GM21381 (cell line): Measurements from ENCODE around the gene TXNRD1.
"Not testable (repeated sequence)": the region's sequence is repeated elsewhere in the genome, so short reads cannot be mapped to it uniquely, and the experiment has no call there.

Source experiments
- ATAC-seq: cut with Tn5 transposase; IDR thresholded peaks from one replicate; pipeline ENCODE4 v1.9.1; 2021; ENCODE audit warnings: mild to moderate bottlenecking, moderate library complexity; ENCODE audit not compliant: unreplicated experiment

Gene TXNRD1

GRCh38 chr12:104279164-104279563 is 63.6 kb downstream of the TXNRD1 start:
- no peak for ATAC-seq

DNA sequence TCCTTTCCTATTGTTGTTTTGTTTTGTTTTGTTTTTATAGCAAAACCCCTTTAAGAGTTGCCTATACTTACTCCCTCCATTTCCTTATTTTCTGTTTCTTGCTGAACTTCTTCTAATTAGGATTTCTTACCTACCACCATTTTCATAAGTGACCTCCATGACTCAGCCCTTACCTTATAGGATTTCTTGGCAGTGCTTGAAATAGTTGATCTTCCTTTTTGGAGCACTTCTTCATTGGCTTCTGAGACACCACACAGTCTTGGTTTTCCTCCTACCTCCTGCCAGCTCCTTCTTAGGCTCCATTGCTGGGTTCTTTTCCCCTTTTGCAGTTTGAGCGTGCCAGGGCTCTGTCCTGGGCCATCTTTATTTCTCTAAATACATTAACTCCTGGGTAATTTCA is 64.5 kb downstream of the TXNRD1 start:
- ATAC-seq: no peak

- no peak for ATAC-seq
These were observed 65.3 kb downstream of the TXNRD1 start for GRCh38 chr12:104280717-104281458.

- ATAC-seq: no peak
These were observed 66.1 kb downstream of the TXNRD1 start for GRCh38 chr12:104281636-104282035.

GRCh38 chr12:104282109-104282508 is 66.5 kb downstream of the TXNRD1 start:
- no peak for ATAC-seq

- no peak for ATAC-seq
These were observed 70.3 kb downstream of the TXNRD1 start for GRCh38 chr12:104285740-104286515.

- peak; percentile 88 for ATAC-seq
These were observed 71.2 kb downstream of the TXNRD1 start for GRCh38 chr12:104286516-104287482.

DNA sequence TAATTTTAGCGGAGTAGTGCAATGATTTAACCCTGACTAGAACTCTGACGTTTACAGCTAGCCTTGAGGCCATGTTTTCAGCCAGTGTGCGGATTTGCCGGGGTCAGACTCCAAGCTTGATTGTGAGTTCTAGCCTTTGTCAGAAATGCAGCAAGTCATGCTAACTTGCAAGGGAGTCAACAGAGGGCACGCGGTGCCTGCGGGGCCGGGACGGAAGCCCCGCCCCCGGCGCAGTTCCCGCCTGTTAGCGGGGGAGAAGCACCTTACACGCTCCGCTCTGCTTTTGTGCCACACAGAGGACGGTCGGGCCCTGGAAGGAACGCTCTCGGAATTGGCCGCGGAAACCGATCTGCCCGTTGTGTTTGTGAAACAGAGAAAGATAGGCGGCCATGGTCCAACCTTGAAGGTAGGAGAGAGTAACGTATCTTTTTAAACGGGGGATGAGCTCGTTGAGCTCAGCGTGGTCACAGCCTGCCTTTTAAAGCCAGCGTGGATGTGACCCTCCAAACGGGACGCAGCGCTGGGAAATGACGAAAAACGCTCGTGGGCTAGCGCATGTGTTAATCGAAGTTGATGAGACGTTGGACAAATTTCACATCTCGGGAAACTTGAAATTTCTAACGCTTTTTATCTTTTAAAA is 73.2 kb downstream of the TXNRD1 start:
- ATAC-seq: peak; percentile 50

- no peak for ATAC-seq
These were observed 74.7 kb downstream of the TXNRD1 start for GRCh38 chr12:104290320-104290719.

- ATAC-seq: no peak
These were observed 75.3 kb downstream of the TXNRD1 start for GRCh38 chr12:104290855-104291254.

DNA sequence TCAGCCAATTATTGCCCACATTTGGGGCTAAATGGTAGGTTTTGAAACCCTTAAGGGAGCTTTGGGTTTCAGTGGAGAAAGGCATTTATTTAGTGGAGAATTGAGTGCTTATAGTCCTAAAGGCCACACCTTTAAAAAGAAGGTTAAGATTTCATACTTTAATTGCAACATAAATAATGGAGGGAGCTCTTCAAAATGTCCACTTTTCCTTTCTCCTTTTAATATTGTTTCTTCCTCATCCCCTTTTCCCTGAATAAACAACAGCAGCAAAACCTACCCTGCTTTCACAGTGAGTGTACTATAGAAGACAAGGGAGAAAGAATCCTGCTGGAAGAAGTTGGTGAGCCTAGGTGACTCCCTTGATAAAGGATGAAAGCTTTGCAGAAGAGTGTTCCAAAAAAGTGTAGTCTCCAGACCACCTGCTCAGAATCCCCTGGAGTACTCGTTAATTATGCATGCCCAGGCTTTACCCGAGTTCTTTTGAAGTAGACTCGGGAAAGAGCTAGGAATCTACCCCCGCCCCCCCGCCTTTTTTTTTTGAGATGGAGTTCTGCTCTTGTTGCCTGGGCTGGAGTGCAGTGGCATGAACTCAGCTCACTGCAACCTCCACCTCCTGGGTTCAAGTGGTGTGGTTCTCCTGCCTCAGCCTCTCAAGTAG is 76.4 kb downstream of the TXNRD1 start:
- ATAC-seq: no peak

- ATAC-seq: no peak
These were observed 77.6 kb downstream of the TXNRD1 start for GRCh38 chr12:104292872-104293794.

DNA sequence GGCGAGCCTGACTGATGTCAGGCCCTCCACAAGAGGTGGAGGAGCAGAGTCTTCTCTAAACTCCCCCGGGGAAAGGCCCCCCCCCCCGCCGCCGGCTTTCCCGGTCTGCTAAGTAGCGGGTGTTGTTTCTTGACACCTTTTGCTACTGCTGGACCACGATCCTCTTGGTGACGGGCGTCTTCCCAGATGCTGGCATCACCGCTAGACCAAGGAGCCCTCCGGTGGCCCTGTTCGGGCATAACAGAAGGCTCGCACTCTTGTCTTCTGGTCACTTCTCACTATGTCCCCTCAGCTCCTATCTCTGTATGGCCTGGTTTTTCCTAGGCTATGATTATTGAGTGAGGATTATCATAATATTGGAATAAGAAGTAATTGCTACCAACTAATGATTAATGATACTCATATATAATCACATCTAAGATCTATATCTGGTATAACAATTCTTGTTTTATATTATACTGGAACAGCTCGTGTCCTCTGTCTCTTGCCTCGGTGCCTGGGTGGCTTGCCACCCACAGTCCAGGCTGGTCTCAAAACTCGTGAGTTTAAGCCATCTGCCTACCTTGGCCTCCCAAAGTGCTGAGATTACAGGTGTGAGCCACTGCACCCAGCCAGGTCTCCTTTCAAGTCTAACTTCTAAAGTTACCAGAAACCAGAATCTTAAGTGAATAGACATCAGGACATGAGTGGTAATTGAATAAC is 78.7 kb downstream of the TXNRD1 start:
- not testable (repeated sequence) for ATAC-seq

DNA sequence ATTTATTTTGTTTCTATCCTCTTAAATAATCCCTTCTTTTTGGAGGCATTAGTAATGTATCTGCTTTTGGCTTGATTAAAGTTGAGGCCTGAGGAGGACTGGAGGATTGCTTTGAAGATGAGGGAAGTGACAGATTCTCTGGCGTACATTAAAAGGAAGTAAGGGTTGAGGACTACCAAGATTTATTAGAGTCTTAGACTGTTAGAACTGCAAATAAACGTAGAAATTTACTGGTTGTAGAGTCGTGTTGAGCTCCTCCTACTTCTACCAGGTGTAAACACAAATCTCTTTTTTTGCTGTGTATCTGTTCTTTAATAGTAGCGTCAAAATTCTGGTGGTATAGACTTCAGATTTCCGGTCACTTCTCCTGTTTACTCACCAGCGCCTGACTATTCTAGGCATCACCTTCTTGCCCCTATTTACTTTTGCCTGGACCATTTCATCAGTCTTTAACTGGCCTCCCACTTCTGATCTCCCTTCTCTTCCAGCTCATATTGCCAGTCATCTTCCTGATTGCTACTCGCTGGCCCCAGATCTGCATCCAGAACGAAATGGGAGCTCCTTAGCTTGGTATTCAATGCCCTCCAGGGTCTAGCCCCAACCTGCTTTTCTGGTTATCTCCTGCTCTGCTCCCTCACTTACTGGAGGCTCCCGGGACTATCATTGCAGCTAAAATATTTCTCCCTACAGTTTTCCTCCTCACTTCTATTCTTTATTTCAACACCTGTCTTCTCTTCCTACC is 79.5 kb downstream of the TXNRD1 start:
- no peak for ATAC-seq

GRCh38 chr12:104295954-104296353 is 80.4 kb downstream of the TXNRD1 start:
- no peak for ATAC-seq

GRCh38 chr12:104296718-104297117 is 81.1 kb downstream of the TXNRD1 start:
- no peak for ATAC-seq

DNA sequence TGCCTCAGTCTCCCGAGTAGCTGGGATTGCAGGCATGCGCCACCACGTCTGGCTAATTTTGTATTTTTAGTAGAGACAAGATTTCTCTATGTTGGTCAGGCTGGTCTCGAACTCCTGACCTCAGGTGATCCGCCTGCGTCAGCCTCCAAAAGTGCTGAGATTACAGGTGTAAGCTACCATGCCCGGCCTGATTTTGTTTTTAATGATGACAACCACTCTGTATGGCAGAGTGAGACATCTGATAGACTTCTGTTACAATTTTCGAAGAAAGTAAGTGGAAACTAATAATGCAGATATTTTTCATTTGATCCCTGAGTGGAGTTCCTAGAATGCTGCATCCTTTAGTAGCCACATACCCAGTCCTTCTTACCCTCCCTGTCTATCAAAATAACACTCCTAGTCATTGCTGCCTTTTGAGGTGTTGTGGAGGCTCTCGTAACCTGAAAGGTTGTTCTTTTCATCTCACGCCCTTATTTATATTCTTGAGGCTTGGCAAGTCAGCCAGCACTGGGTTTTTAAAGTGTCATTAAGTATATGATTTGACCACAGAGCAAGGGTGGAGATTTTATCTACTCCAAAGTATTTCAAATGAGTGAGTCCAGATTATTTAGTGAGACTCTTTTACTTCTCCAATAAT is 82.0 kb downstream of the TXNRD1 start:
- no peak for ATAC-seq
